GM23248 (cell line): Measurements from ENCODE around the gene TNFRSF13B.

Experiments used
- EZH2 ChIP-seq: fragments of 200-600 bp; sonication (generic); IDR thresholded peaks from 2 replicates; pipeline ENCODE4 v1.6.1; 2018; ENCODE audit warnings: antibody characterized with exemption, mild to moderate bottlenecking; ENCODE audit not compliant: insufficient read depth, poor library complexity, severe bottlenecking
- EZH2phosphoT487 ChIP-seq: fragments of 200-600 bp; sonication (generic); IDR thresholded peaks from 2 replicates; pipeline ENCODE4 v1.6.1; 2018; ENCODE audit warnings: antibody characterized with exemption, moderate library complexity, mild to moderate bottlenecking, low read depth; ENCODE audit not compliant: insufficient read depth

- TF ChIP-seq EZH2: no peak
- TF ChIP-seq EZH2phosphoT487: no peak
Measured at GRCh38 chr17:16934133-16934795, 37.7 kb downstream of the TNFRSF13B start.
